CD4-positive, alpha-beta T cell (primary cell): ENCODE data around the gene SERPINA5. TPM values are rescaled to one million over a fixed set of nuclear protein-coding genes. Genes with fewer than 3 reads are reported as not detected.

ENCODE experiments used
- ATAC-seq: fragments of 200-7000 bp; cut with Tn5 transposase; one replicate; pipeline ENCODE4 v1.10.0; 2022; ENCODE audit warnings: mild to moderate bottlenecking; ENCODE audit not compliant: poor library complexity
- CTCF ChIA-PET: fragments of 350-600 bp; sonication (Branson Sonifier 250); formaldehyde crosslinking; loops from one replicate; lab custom pipeline; 2021; ENCODE audit warnings: antibody characterized with exemption, inconsistent platforms; lab: Charles Lee
- POLR2A ChIA-PET: fragments of 350-600 bp; sonication (Branson Sonifier 250); formaldehyde crosslinking; loops from one replicate; lab custom pipeline; 2021; ENCODE audit warnings: antibody characterized with exemption, inconsistent platforms; lab: Charles Lee
- DNase-seq, 14 experiments: peaks; one replicate each; pipeline ENCODE4 v3.0.0-alpha.2; 2013 to 2020; ENCODE audit warnings: mixed read lengths in 2 of 14
- H3K27ac ChIP-seq, 2 donors: one replicate each; pipeline versions ENCODE4 v1.5.1 to v1.7.0; 2013; ENCODE audit warnings: low read length in 2 of 2, low read depth in 1 of 2, mild to moderate bottlenecking in 1 of 2
- H3K27me3 ChIP-seq, 2 experiments: 1 replicate in 1 of 2; 2 replicates in 1 of 2; pipeline versions ENCODE4 v1.6.1 to v1.7.0; 2013; ENCODE audit warnings: low read length in 2 of 2, control low read depth in 1 of 2, mild to moderate bottlenecking in 1 of 2, moderate library complexity in 1 of 2; ENCODE audit not compliant: insufficient read depth in 2 of 2, control insufficient read depth in 1 of 2
- H3K36me3 ChIP-seq: one replicate; pipeline ENCODE4 v1.6.1; 2013; ENCODE audit warnings: low read length, control low read depth; ENCODE audit not compliant: insufficient read depth
- H3K4me1 ChIP-seq: one replicate; pipeline ENCODE4 v1.6.1; 2013; ENCODE audit warnings: low read length, control low read depth; ENCODE audit not compliant: insufficient read depth
- H3K4me3 ChIP-seq: one replicate; pipeline ENCODE4 v1.5.1; 2013; ENCODE audit warnings: mild to moderate bottlenecking, low read length, moderate library complexity
- H3K9me3 ChIP-seq, 2 experiments: 1 replicate in 1 of 2; 2 replicates in 1 of 2; pipeline versions ENCODE4 v1.6.1 to v1.7.0; 2013; ENCODE audit warnings: low read length in 2 of 2, mild to moderate bottlenecking in 2 of 2, control low read depth in 1 of 2, moderate library complexity in 1 of 2; ENCODE audit not compliant: control insufficient read depth in 1 of 2, insufficient read depth in 1 of 2
- H3K27ac Mint-ChIP-seq: one replicate; pipeline ENCODE4 v1.8.0; 2020; ENCODE audit warnings: mixed read lengths
- H3K27me3 Mint-ChIP-seq: one replicate; pipeline ENCODE4 v1.8.0; 2021; ENCODE audit warnings: mixed read lengths
- H3K36me3 Mint-ChIP-seq: one replicate; pipeline ENCODE4 v1.8.0; 2021; ENCODE audit warnings: low read depth, mixed read lengths
- H3K4me1 Mint-ChIP-seq: one replicate; pipeline ENCODE4 v1.8.0; 2021; ENCODE audit warnings: low read depth, mixed read lengths
- H3K4me3 Mint-ChIP-seq: one replicate; pipeline ENCODE4 v1.8.0; 2020; ENCODE audit warnings: mild to moderate bottlenecking, mixed read lengths
- H3K9me3 Mint-ChIP-seq: one replicate; pipeline ENCODE4 v1.8.0; 2020; ENCODE audit warnings: mixed read lengths
- CTCF ChIP-seq: fragments of 200-600 bp; IDR thresholded peaks from one replicate; pipeline ENCODE4 v1.8.0; 2022; ENCODE audit warnings: antibody characterized with exemption, mild to moderate bottlenecking
- intact Hi-C, 2 experiments: fragments of 100-400 bp; cut with DNase I in 1 of 2; cut with micrococcal nuclease in 1 of 2; formaldehyde crosslinking; loops; one replicate each; pipeline versions ENCODE4 v1.15.1 to v1.9.0; 2023 to 2025; cut with DNase I, micrococcal nuclease
- total RNA-seq, 174 experiments: library from RNA in 2 of 174; stranded (reverse) in 2 of 174; gene quantifications; one replicate each; pipeline ENCODE4 v1.2.3 and lab custom pipeline; 2021 to 2026

The SERPINA5 gene
- total RNA-seq, 2 experiments from 2014 or later = not detected

GRCh38 chr14:94615254-94615653 is 34.0 kb downstream of the SERPINA5 start:
- H3K4me3 Mint-ChIP-seq = no peak overlapping the region
- H3K36me3 Mint-ChIP-seq = no peaks in the 10 kb centered on the region
- H3K9me3 ChIP-seq = peaks cover 13 to 24% of the 10 kb centered on the region in 2 experiments
- H3K27ac ChIP-seq = no peak overlapping the region
- intact Hi-C loops = no loop called here
- H3K9me3 Mint-ChIP-seq = no peaks in the 10 kb centered on the region
- no peaks in the 10 kb centered on the region for H3K27me3 ChIP-seq
- POLR2A ChIA-PET = no interaction called here
- H3K4me3 ChIP-seq = no peak overlapping the region
- CTCF ChIA-PET = no interaction called here
- no peaks in the 10 kb centered on the region for H3K36me3 ChIP-seq
- no peak for DNase-seq
- H3K27ac Mint-ChIP-seq = no peak overlapping the region
- no peaks in the 10 kb centered on the region for H3K4me1 Mint-ChIP-seq
- ATAC-seq = no peak
- no peak for TF ChIP-seq CTCF
- H3K4me1 ChIP-seq = no peaks in the 10 kb centered on the region
- peaks cover 14% of the 10 kb centered on the region for H3K27me3 Mint-ChIP-seq

- peaks cover 18% of the 10 kb centered on the region for H3K27me3 Mint-ChIP-seq
- no peak overlapping the region for H3K4me3 ChIP-seq
- POLR2A ChIA-PET = no interaction called here
- H3K9me3 ChIP-seq = peaks cover 13 to 32% of the 10 kb centered on the region in 2 experiments
- TF ChIP-seq CTCF = no peak
- DNase-seq = no peak
- H3K27ac Mint-ChIP-seq = no peak overlapping the region
- CTCF ChIA-PET = no interaction called here
- no peaks in the 10 kb centered on the region for H3K4me1 ChIP-seq
- no peak for ATAC-seq
- H3K36me3 Mint-ChIP-seq = no peaks in the 10 kb centered on the region
- no peak overlapping the region for H3K4me3 Mint-ChIP-seq
- intact Hi-C loops = no loop called here
- H3K36me3 ChIP-seq = no peaks in the 10 kb centered on the region
- no peaks in the 10 kb centered on the region for H3K9me3 Mint-ChIP-seq
- no peaks in the 10 kb centered on the region for H3K4me1 Mint-ChIP-seq
- no peak overlapping the region for H3K27ac ChIP-seq
- H3K27me3 ChIP-seq = no peaks in the 10 kb centered on the region
Measured at GRCh38 chr14:94615823-94616570, 34.8 kb downstream of the SERPINA5 start.

GRCh38 chr14:94617366-94617941 is 36.2 kb downstream of the SERPINA5 start:
- Mint-ChIP-seq H3K27me3 (peaks cover 31% of the 10 kb centered on the region), H3K9me3 (no peaks in the 10 kb centered on the region), H3K4me1 (no peaks in the 10 kb centered on the region), H3K4me3 (no peak overlapping the region), H3K27ac (no peak overlapping the region), H3K36me3 (no peaks in the 10 kb centered on the region)
- intact Hi-C loops = no loop called here
- Histone ChIP-seq H3K27me3 (no peaks in the 10 kb centered on the region), H3K4me3 (no peak overlapping the region), H3K9me3 (peaks cover 13 to 38% of the 10 kb centered on the region in 2 experiments), H3K27ac (no peak overlapping the region), H3K4me1 (no peaks in the 10 kb centered on the region), H3K36me3 (no peaks in the 10 kb centered on the region)
- no peak for ATAC-seq
- CTCF ChIA-PET = no interaction called here
- POLR2A ChIA-PET = no interaction called here
- no peak for DNase-seq
- TF ChIP-seq CTCF = no peak
